ENCODE measurements around the gene PTER.

The PTER gene

GRCh38 chr10:16417341-16417740 is 19.5 kb upstream of the PTER start:
- no peak for DNase-seq
- no peaks in the 10 kb centered on the region for H3K9me3 ChIP-seq
- no peak overlapping the region for H3K27ac ChIP-seq
- intact Hi-C loops (cut with DNase I; ENCODE audit: low total_unique reads) = no loop called here
- H3K4me3 ChIP-seq = no peak overlapping the region
- peaks cover 0 to 18% of the 10 kb centered on the region in 2 donors for H3K27me3 ChIP-seq
- H3K36me3 ChIP-seq = no peaks in the 10 kb centered on the region
- no peak for TF ChIP-seq CTCF (IDR thresholded peaks at IDR 0.05)
- no peaks in the 10 kb centered on the region for H3K4me1 ChIP-seq

DNA sequence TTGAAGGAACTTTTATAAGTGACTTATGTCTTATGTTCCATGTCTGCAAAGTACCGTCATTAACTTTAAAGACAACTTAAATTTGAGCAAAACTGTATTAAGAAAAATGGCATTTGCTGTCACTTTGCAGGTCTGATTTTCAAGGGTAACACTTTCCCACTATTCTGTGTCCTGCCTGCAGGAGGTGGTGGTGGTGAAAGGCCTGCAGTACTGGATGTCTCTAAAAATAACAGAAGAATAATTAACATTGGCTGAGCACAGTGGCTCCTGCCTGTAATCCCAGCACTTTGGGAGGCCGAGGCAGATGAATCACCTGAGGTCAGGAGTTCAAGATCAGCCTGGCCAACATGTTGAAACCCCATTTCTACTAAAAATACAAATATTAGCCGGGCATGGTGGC is 13.2 kb upstream of the PTER start:
- no peak for DNase-seq
- no peak overlapping the region for H3K4me3 ChIP-seq
- no peaks in the 10 kb centered on the region for H3K36me3 ChIP-seq
- H3K27ac ChIP-seq = no peak overlapping the region
- H3K4me1 ChIP-seq = no peaks in the 10 kb centered on the region
- no peak for TF ChIP-seq CTCF (IDR thresholded peaks at IDR 0.05)
- peaks cover 0 to 11% of the 10 kb centered on the region in 2 donors for H3K27me3 ChIP-seq
- H3K9me3 ChIP-seq = no peaks in the 10 kb centered on the region
- intact Hi-C loops (cut with DNase I; ENCODE audit: low total_unique reads) = no loop called here

- Histone ChIP-seq H3K27ac (no peak overlapping the region), H3K27me3 (peaks cover 0 to 4% of the 10 kb centered on the region in 2 donors), H3K36me3 (no peaks in the 10 kb centered on the region), H3K4me1 (no peaks in the 10 kb centered on the region), H3K9me3 (no peaks in the 10 kb centered on the region), H3K4me3 (no peak overlapping the region)
- intact Hi-C loops (cut with DNase I; ENCODE audit: low total_unique reads) = no loop called here
- DNase-seq = no peak
- no peak for TF ChIP-seq CTCF (IDR thresholded peaks at IDR 0.05)
Measured at GRCh38 chr10:16425449-16425848, 11.4 kb upstream of the PTER start.

- no peak for TF ChIP-seq CTCF (IDR thresholded peaks at IDR 0.05)
- H3K36me3 ChIP-seq = no peaks in the 10 kb centered on the region
- intact Hi-C loops (cut with DNase I; ENCODE audit: low total_unique reads) = no loop called here
Measured at GRCh38 chr10:16429539-16429938, 7.3 kb upstream of the PTER start.

DNA sequence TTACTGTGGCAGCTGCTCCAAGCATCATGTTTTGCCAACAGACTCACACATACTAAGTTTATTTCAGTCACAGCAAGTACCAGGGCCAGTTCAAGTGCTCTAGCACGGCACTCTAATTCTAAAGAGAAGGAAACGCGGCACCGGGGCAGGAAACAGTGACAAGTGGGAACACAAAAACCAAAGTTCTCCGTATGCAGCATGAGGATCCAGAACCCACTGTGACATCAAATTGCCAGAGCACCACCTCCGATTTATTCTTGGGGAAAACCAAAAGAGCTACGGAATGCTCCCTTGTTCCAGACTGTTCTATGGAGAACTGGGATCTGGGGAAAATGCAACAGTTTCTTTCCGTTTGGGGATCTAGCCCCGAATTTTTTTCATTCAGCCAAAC is 448 bp upstream of the PTER start:
- DNase-seq = no peak
- Histone ChIP-seq H3K27me3 (no peaks in the 10 kb centered on the region), H3K4me3 (peak overlapping the region; percentile 59 to 87), H3K36me3 (no peaks in the 10 kb centered on the region), H3K9me3 (no peaks in the 10 kb centered on the region), H3K27ac (peak overlapping the region; percentile 82 to 87), H3K4me1 (peaks cover 0 to 28% (median 11%) of the 10 kb centered on the region in 4 donors)
- no peak for TF ChIP-seq CTCF (IDR thresholded peaks at IDR 0.05)
- intact Hi-C loops (cut with DNase I; ENCODE audit: low total_unique reads) = no loop called here

More at GRCh38 chr10:16429539-16429938, 7.3 kb upstream of the PTER start:
- no peak overlapping the region for H3K27ac ChIP-seq
- H3K9me3 ChIP-seq = no peaks in the 10 kb centered on the region
- H3K4me3 ChIP-seq = no peak overlapping the region
- H3K27me3 ChIP-seq = no peaks in the 10 kb centered on the region
- DNase-seq = no peak
- no peaks in the 10 kb centered on the region for H3K4me1 ChIP-seq

DNA sequence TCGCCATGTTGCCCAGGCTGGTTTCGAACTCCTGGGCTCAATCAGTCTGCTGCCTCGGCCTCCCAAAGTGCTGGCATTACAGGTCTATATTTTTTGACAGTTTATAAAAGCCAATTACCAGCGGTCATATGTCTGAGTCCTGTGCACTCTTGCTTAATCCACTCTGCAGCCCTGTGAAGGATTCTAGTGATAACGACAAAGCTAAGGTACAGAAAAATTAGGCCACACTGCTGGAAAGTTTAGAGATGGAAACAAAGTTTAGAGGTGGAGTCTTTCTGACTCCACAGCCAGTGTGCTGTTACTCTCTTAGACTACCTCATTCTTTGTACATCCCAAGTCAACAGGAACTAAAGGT is 707 bp downstream of the PTER start:
- no peak for DNase-seq
- no peaks in the 10 kb centered on the region for H3K36me3 ChIP-seq
- H3K4me3 ChIP-seq = peak overlapping the region; percentile 59 to 87
- intact Hi-C loops (cut with DNase I; ENCODE audit: low total_unique reads) = no loop called here
- no peaks in the 10 kb centered on the region for H3K9me3 ChIP-seq
- H3K4me1 ChIP-seq = peaks cover 0 to 28% (median 11%) of the 10 kb centered on the region in 4 donors
- no peak for TF ChIP-seq CTCF (IDR thresholded peaks at IDR 0.05)
- no peaks in the 10 kb centered on the region for H3K27me3 ChIP-seq
- H3K27ac ChIP-seq = peak overlapping the region; percentile 82 to 87
